ENCODE results near the gene VEGFD.
"Not testable (repeated sequence)": the region's sequence is repeated elsewhere in the genome, so short reads cannot be mapped to it uniquely, and the experiment has no call there.

The VEGFD gene

DNA sequence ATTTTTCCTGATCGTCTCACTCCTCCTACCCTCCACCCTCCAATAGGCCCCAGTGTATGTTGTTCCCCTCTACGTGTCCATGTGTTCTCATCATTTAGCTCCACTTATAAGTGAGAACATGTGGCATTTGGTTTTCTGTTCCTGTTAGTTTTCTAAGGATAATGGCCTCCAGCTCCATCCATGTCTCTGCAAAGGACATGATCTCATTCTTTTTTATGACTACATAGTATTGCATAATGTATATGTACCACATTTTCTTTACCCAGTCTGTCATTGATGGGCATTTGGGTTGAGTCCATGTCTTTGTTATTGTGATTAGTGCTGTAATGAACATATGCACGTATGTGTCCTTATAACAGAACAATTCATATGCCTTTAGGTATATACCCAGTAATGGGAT lies 78.3 kb downstream of the VEGFD start:
- DNase-seq (ENCODE audit: low read depth in 2 of 2), result not testable (repeated sequence)

DNA sequence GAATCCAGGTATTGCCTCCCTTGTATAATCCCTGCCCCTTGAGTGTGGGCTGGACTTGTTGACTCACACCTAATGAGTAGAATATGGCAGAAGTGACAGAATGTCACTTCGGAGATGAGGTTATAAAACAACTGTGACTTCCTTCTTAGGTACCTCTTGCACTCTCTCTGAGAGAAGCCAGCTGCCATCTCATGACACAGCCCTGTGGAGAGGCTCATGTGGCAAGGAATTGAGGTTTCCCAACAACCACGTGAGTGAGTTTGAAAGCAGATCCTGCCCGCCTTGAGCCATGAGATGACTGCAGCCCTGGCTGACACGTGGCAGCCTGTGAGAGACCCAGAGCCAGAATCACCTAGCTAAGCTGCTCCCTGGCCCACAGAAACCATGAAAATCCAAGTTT lies 82.3 kb downstream of the VEGFD start:
- DNase-seq (ENCODE audit: low read depth in 2 of 2), result no peak

DNA sequence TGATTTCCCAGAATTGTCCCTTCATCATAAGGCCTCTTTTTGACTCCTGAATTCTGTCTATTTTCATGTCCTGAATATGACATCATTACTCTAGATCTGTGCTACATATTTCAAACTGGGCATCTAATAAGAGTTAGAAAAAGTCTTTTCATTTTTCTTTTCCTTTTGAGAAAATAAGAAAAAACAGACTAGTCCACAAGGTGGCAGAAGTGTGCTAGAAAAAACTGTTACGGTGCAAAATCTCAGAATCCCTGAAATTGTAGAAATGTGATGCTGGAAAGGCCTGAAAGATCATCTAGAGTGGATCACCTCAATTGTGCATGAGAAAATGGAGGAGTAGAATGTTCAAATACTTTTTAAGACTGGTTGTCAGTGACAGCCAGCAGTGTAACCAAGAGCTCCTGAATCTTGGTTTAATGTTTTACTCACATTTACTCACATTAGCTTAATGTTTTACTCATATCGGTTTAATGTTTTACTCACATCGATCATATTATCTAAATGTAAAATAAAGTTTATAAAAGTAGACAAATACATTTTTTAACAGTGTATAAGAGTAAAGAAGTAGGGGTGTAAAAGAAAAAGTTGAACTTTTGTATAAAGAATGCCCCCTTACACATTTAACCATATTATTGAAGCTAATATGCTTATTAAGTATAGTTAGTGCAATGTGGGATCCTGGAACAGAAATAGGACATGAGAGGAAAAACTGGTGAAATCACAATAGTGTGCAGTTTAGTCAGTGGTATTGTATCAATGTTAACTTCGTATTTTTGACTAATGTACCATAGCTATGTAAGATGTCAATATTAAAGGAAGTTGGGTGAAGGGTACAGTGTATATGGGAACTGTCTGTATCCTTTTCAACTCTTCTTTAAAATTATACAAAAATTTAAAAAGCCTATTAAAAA lies 84.0 kb downstream of the VEGFD start:
- DNase-seq (ENCODE audit: low read depth in 2 of 2), result no peak

DNA sequence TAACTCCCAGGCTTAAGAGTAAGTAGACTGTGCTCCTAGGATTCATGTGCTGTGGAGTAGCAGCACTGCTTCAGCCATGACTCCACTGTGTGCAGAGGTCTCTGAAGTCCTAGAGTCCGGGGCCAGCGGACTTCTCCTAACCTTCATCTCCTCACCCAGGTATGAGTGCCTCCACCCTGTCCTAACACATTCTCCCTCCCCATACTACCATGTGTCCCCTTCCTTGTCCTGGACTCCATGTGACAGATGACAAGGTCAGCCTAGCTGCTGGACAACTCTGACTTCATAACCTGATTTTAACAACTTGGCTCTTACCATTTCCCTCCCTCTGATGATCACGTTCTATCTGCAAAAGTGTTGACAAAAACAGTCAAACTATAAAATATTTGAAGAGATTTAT lies 85.4 kb downstream of the VEGFD start:
- DNase-seq (ENCODE audit: low read depth in 2 of 2), result no peak

DNA sequence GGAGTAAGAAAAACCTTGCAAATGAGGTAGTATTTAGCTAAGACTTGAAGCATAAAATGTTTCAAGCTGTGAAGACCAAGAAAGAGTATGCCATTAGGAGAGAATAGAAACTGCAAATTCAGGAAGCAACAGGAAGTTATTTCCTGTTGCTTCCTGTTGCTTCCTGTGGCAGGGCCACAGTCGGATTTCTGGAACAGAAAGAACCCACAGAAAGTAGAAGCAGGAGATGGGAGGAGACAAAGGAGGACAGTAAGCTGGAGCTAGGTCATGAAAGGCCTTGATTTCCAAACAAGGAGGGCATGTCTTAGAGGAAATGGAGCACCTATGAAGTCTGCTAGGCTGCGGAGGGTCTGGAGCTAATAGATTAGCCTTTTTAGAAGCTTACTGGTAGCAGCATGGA lies 86.0 kb downstream of the VEGFD start:
- no peak for DNase-seq (ENCODE audit: low read depth in 2 of 2)

Measured in activated CD8-positive, alpha-beta memory T cell treated with anti-CD3 and anti-CD28 coated beads for 4 hours (primary cell).